ENCODE results near the gene BCAM. TPM values are rescaled to one million over a fixed set of nuclear protein-coding genes. Genes with fewer than 3 reads are reported as not detected.
A peak's percentile ranks its signal among the peaks of the same experiment; 100 is the strongest.

Gene BCAM
- total and polyA plus RNA-seq, 2 experiments from 2014 or later = 1.3 to 1.4 TPM

DNA sequence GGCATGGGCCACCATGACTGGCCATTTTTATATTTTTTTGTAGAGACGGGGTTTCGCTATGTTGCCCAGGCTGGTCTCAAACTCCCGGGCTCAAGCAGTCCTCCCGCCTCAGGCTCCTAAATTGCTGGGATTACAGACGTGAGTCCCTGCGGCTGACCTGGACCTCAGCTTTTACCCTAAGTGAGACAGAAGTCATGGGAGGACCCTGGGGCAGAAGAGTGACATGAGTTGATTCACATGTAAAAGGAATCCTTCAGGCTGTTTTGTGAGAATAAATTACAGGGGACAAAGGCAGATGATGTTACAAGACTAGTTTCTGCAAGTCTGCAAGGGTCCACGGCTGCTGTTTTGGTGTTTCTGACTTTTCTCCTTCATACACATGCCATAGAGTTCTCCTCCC is 2.6 kb upstream of the BCAM start:
- 47 to 56% methylated on average over 7 of the region's 7 CpGs for WGBS, 2 experiments (ENCODE audit: low coverage in 1 of 2, low lambda C conversion rate in 2 of 2, missing lambda C conversion rate in 2 of 2)

GRCh38 chr19:44807162-44807561 is 1.7 kb upstream of the BCAM start:
- no peaks in the 10 kb centered on the region for H3K79me2 ChIP-seq (ENCODE audit: insufficient read depth)
- H3K4me1 ChIP-seq (ENCODE audit: insufficient read depth) = peaks cover 5% of the 10 kb centered on the region; the same call in 1 of the 2 replicates
- H3K27me3 ChIP-seq (replicated peaks; ENCODE audit: insufficient read depth) = no peaks in the 10 kb centered on the region
- H3K27ac ChIP-seq = no peak overlapping the region
- peak; percentile 16 for DNase-seq
- 56% methylated on average over 5 of the region's 5 CpGs for WGBS, 2 experiments (ENCODE audit: low coverage in 1 of 2, low lambda C conversion rate in 2 of 2, missing lambda C conversion rate in 2 of 2)
- peaks cover 7% of the 10 kb centered on the region; the same call in 1 of the 2 replicates for H3F3A ChIP-seq (ENCODE audit: insufficient read depth)
- no peaks in the 10 kb centered on the region for H3K9me3 ChIP-seq (ENCODE audit: low read depth)
- H2AFZ ChIP-seq = no peak overlapping the region
- no peaks in the 10 kb centered on the region for H4K20me1 ChIP-seq (ENCODE audit: insufficient read depth)
- in situ Hi-C loops (cut with MboI) = no loop called here
- no peaks in the 10 kb centered on the region for H3K36me3 ChIP-seq (ENCODE audit: low read depth)
- no peak overlapping the region for H3K4me2 ChIP-seq (ENCODE audit: unreplicated experiment)
- no peak overlapping the region for H3K9ac ChIP-seq
- TF ChIP-seq EZH2phosphoT487 (IDR thresholded peaks at IDR 0.05; ENCODE audit: insufficient read depth, low read depth) (no peak), EZH2 (IDR thresholded peaks at IDR 0.05; ENCODE audit: insufficient read depth, poor library complexity, severe bottlenecking) (no peak)
- no peak overlapping the region for H3K4me3 ChIP-seq
- H3K9me2 ChIP-seq (ENCODE audit: insufficient read depth) = no peaks in the 10 kb centered on the region

More for the DNA sequence above, 2.6 kb upstream of the BCAM start:
- Histone ChIP-seq H2AFZ (no peak overlapping the region), H3F3A (ENCODE audit: insufficient read depth) (peaks cover 7% of the 10 kb centered on the region; the same call in 1 of the 2 replicates), H3K79me2 (ENCODE audit: insufficient read depth) (no peaks in the 10 kb centered on the region), H3K9ac (no peak overlapping the region), H3K36me3 (ENCODE audit: low read depth) (no peaks in the 10 kb centered on the region), H3K27me3 (replicated peaks; ENCODE audit: insufficient read depth) (no peaks in the 10 kb centered on the region), H4K20me1 (ENCODE audit: insufficient read depth) (no peaks in the 10 kb centered on the region), H3K4me3 (no peak overlapping the region), H3K4me1 (ENCODE audit: insufficient read depth) (peaks cover 5% of the 10 kb centered on the region; the same call in 1 of the 2 replicates), H3K9me2 (ENCODE audit: insufficient read depth) (no peaks in the 10 kb centered on the region), H3K4me2 (ENCODE audit: unreplicated experiment) (no peak overlapping the region), H3K9me3 (ENCODE audit: low read depth) (no peaks in the 10 kb centered on the region), H3K27ac (no peak overlapping the region)
- no peak for DNase-seq
- no peak for TF ChIP-seq EZH2phosphoT487 (IDR thresholded peaks at IDR 0.05; ENCODE audit: insufficient read depth, low read depth)
- no peak for TF ChIP-seq EZH2 (IDR thresholded peaks at IDR 0.05; ENCODE audit: insufficient read depth, poor library complexity, severe bottlenecking)
- in situ Hi-C loops (cut with MboI) = no loop called here

DNA sequence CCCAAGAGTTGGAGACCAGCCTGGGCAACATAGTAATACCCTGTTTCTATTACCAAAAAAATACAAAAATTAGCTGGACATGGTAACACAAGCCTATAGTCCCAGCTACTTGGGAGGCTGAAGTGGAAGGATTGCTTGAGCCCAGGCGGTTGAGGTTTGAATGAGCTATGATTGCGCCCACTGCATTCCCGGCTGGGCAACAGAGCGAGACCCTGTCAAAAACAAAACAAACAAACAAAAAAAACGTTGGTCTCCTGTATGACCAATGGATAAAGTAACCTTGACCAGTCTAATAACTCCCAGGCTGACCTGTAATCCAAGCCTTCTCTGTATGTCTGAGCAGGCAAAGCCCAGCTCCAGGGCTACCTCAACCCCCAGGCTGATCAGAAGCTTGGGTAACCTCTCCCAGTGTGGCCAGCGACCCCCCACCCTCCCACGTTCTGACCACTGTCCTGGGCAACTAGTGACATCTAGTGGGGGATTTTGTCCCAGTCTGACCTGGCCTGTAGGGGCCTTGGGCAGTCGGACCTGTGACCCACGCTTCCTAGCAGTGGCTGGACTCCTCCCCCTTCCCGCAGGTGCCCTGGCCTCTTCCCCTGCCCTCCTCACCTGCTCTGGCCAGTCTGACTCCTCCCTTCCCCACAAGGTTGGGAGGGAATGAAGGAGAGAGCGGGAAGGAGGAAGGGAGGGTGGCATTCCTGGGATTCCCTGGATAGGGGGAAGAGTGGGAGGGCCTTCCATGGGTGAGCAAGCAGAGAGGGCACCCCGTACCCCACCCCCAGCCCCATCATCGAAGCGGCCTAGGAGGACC is 1.0 kb upstream of the BCAM start:
- H3K4me2 ChIP-seq (ENCODE audit: unreplicated experiment) = no peak overlapping the region
- H3K27ac ChIP-seq = no peak overlapping the region
- peaks cover 5% of the 10 kb centered on the region; the same call in 1 of the 2 replicates for H3K4me1 ChIP-seq (ENCODE audit: insufficient read depth)
- no peak overlapping the region for H2AFZ ChIP-seq
- no peak overlapping the region for H3K9ac ChIP-seq
- in situ Hi-C loops (cut with MboI) = no loop called here
- H3K9me3 ChIP-seq (ENCODE audit: low read depth) = no peaks in the 10 kb centered on the region
- H3K27me3 ChIP-seq (replicated peaks; ENCODE audit: insufficient read depth) = no peaks in the 10 kb centered on the region
- WGBS, 2 experiments (ENCODE audit: low coverage in 1 of 2, low lambda C conversion rate in 2 of 2, missing lambda C conversion rate in 2 of 2) = 30 to 31% methylated on average over 12 to 14 of the region's 14 CpGs
- H3K36me3 ChIP-seq (ENCODE audit: low read depth) = no peaks in the 10 kb centered on the region
- no peaks in the 10 kb centered on the region for H4K20me1 ChIP-seq (ENCODE audit: insufficient read depth)
- peaks cover 7% of the 10 kb centered on the region; the same call in 1 of the 2 replicates for H3F3A ChIP-seq (ENCODE audit: insufficient read depth)
- H3K9me2 ChIP-seq (ENCODE audit: insufficient read depth) = no peaks in the 10 kb centered on the region
- DNase-seq = peak; percentile 23
- no peak overlapping the region for H3K4me3 ChIP-seq
- TF ChIP-seq EZH2 (IDR thresholded peaks at IDR 0.05; ENCODE audit: insufficient read depth, poor library complexity, severe bottlenecking) (no peak), EZH2phosphoT487 (IDR thresholded peaks at IDR 0.05; ENCODE audit: insufficient read depth, low read depth) (no peak)
- H3K79me2 ChIP-seq (ENCODE audit: insufficient read depth) = no peaks in the 10 kb centered on the region

DNA sequence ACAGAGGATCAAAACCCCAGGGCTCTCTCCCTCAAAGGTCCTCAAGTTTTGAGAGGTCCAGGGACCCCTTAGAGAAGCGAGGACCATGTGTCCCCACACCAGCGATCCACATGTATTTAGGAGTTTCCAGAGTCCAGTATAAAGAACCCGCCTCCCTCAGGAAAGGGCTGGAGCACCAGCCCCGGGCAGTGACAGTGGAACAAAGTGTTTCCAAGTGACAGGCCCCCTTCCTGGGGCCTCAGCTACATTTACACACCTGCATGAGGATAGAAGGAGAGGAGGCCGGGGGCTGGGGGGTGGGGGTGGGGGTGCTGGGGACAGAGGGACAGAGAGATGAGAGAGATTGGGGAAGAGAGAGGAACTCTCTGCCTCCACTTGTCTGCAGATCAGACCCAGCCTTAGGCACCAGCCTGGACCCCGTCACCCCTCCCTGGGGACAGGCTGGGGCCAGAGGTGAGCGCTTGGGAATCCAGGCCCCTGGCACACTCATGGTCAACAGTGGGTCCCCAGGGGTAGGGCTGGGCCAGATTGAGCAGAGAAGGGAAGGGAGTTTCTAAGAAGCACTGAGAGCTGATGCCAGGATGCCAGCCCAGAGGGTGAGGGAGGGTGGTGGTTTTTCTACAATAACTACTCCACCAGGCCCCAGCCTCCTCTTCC is 802 bp downstream of the BCAM start:
- H3K36me3 ChIP-seq (ENCODE audit: low read depth) = no peaks in the 10 kb centered on the region
- H3K9ac ChIP-seq = peak overlapping the region; percentile 66; the same call in 1 of the 2 replicates

More for the DNA sequence above, 802 bp downstream of the BCAM start:
- H3K9me2 ChIP-seq (ENCODE audit: insufficient read depth) = no peaks in the 10 kb centered on the region
- H4K20me1 ChIP-seq (ENCODE audit: insufficient read depth) = no peaks in the 10 kb centered on the region
- H3K9me3 ChIP-seq (ENCODE audit: low read depth) = no peaks in the 10 kb centered on the region
- no peak for DNase-seq
- TF ChIP-seq EZH2phosphoT487 (IDR thresholded peaks at IDR 0.05; ENCODE audit: insufficient read depth, low read depth) (no peak), EZH2 (IDR thresholded peaks at IDR 0.05; ENCODE audit: insufficient read depth, poor library complexity, severe bottlenecking) (no peak)
- H3K4me3 ChIP-seq = peak overlapping the region; percentile 76
- peaks cover 5% of the 10 kb centered on the region; the same call in 1 of the 2 replicates for H3K4me1 ChIP-seq (ENCODE audit: insufficient read depth)
- WGBS, 2 experiments (ENCODE audit: low coverage in 1 of 2, low lambda C conversion rate in 2 of 2, missing lambda C conversion rate in 2 of 2) = 44 to 51% methylated on average over 7 of the region's 7 CpGs
- H3F3A ChIP-seq (ENCODE audit: insufficient read depth) = peaks cover 7% of the 10 kb centered on the region; the same call in 1 of the 2 replicates
- in situ Hi-C loops (cut with MboI) = no loop called here
- H3K27me3 ChIP-seq (replicated peaks; ENCODE audit: insufficient read depth) = no peaks in the 10 kb centered on the region
- no peak overlapping the region for H3K27ac ChIP-seq
- peak overlapping the region; percentile 80 for H3K4me2 ChIP-seq (ENCODE audit: unreplicated experiment)
- H3K79me2 ChIP-seq (ENCODE audit: insufficient read depth) = no peaks in the 10 kb centered on the region
- peak overlapping the region; percentile 76 for H2AFZ ChIP-seq
